SK-N-SH (cell line): ENCODE measurements around the gene ARHGAP29.

ENCODE experiments used
- CTCF ChIP-seq: fragments of 200-600 bp; sonication (generic); IDR thresholded peaks from 2 replicates; pipeline ENCODE4 v1.6.1; 2017; ENCODE audit warnings: antibody characterized with exemption, mild to moderate bottlenecking, moderate library complexity
- EP300 ChIP-seq, 2 experiments: IDR thresholded peaks; 2 replicates each; pipeline versions ENCODE4 v1.4.0 to v1.6.1; 2012; ENCODE audit warnings: borderline replicate concordance in 1 of 2, low read depth in 1 of 2, low read length in 1 of 2
- FOXM1 ChIP-seq: IDR thresholded peaks from 2 replicates; pipeline ENCODE4 v1.4.0; 2012; ENCODE audit warnings: low read depth, mild to moderate bottlenecking
- JUND ChIP-seq: IDR thresholded peaks from 2 replicates; pipeline ENCODE4 v1.4.0; 2012
- MAX ChIP-seq: IDR thresholded peaks from 2 replicates; pipeline ENCODE4 v1.4.0; 2012; ENCODE audit warnings: low read depth
- NFIC ChIP-seq: IDR thresholded peaks from 2 replicates; pipeline ENCODE4 v1.4.0; 2012; ENCODE audit warnings: borderline replicate concordance
- POLR2AphosphoS5 ChIP-seq: IDR thresholded peaks from 2 replicates; pipeline ENCODE4 v1.6.1; 2012; ENCODE audit warnings: low read depth, low read length
- RAD21 ChIP-seq: IDR thresholded peaks from 2 replicates; pipeline ENCODE4 v1.6.1; 2012; ENCODE audit warnings: mild to moderate bottlenecking, low read length
- RFX5 ChIP-seq: IDR thresholded peaks from 2 replicates; pipeline ENCODE4 v1.6.1; 2012; ENCODE audit warnings: mild to moderate bottlenecking, improper control_type of control experiment, low read length
- SIN3A ChIP-seq: IDR thresholded peaks from 2 replicates; pipeline ENCODE4 v1.6.1; 2012; ENCODE audit warnings: low read depth, mild to moderate bottlenecking, low read length, moderate library complexity, borderline replicate concordance
- TAF1 ChIP-seq: IDR thresholded peaks from 2 replicates; pipeline ENCODE4 v1.6.1; 2012; ENCODE audit warnings: low read depth, mild to moderate bottlenecking, low read length, moderate library complexity, borderline replicate concordance
- TCF12 ChIP-seq: IDR thresholded peaks from 2 replicates; pipeline ENCODE4 v1.4.0; 2012
- TF ChIP-seq, protein P1 (sequence below): fragments of 150-350 bp; IDR thresholded peaks from 2 replicates; pipeline ENCODE4 v1.6.1; 2016; ENCODE audit warnings: mild to moderate bottlenecking, low read depth, low read length

DNA sequence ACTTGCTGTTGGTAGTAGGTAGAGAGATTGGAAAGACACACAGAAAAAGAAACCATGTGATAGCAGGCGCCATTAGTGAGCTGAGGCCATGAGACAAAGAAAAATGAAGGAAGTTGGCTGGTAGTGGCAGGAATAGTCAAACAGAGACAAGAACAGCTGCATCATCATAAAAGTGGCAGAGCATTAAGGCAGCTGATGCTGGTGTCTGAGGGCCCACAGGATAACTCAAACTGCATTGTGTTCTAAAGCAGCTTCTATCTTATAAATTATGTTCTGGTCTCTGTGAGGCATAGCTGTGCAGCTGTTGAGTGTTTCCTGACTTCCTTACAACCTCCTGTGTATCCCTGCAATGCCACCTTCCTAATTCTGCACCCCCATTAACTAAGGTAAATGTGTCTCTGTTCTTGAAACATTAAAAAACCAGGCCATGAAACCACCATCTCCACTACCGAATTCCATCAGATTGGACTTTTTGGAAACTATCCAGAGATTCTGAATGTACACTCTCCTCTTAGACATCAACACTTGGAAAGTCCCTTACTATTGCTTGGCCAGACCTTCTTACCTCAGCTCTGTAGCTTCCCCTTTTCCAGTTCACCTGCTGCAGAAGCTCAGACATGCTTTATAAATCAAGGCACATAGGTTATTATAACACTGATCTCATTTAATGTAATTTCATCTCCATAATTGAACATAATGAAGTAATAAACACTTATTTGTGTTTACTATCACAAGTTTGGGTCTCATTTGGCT is 23.4 kb upstream of the ARHGAP29 start:
- no peak for TF ChIP-seq CTCF
- no peak for TF ChIP-seq NFIC
- no peak for TF ChIP-seq SIN3A
- TF ChIP-seq JUND: no peak
- TF ChIP-seq, protein P1, sequence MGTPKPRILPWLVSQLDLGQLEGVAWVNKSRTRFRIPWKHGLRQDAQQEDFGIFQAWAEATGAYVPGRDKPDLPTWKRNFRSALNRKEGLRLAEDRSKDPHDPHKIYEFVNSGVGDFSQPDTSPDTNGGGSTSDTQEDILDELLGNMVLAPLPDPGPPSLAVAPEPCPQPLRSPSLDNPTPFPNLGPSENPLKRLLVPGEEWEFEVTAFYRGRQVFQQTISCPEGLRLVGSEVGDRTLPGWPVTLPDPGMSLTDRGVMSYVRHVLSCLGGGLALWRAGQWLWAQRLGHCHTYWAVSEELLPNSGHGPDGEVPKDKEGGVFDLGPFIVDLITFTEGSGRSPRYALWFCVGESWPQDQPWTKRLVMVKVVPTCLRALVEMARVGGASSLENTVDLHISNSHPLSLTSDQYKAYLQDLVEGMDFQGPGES: no peak
- no peak for TF ChIP-seq RAD21
- no peak for TF ChIP-seq TAF1
- no peak for TF ChIP-seq TCF12
- TF ChIP-seq EP300 (IDR thresholded peaks at IDR 0.05; ENCODE audit: borderline replicate concordance in 1 of 2, low read depth in 1 of 2, low read length in 1 of 2): no peak
- TF ChIP-seq POLR2AphosphoS5: no peak
- TF ChIP-seq MAX: no peak
- no peak for TF ChIP-seq RFX5
- no peak for TF ChIP-seq FOXM1
